LNCaP clone FGC (cell line): ENCODE results near the gene NMNAT3.

Experiments
- DNase-seq: peaks from one replicate; pipeline ENCODE4 v3.0.0-alpha.2; 2011; ENCODE audit warnings: low read depth
- H3K4me3 ChIP-seq: 2 replicates; pipeline ENCODE4 v1.5.1; 2011; ENCODE audit warnings: mild to moderate bottlenecking, low read depth, low read length, control low read depth
- CTCF ChIP-seq: IDR thresholded peaks from 2 replicates; pipeline ENCODE4 v1.5.1; 2012; ENCODE audit warnings: mild to moderate bottlenecking; ENCODE audit not compliant: control insufficient read depth, insufficient read depth; ENCODE audit errors: extremely low read depth

NMNAT3 gene

GRCh38 chr3:139518926-139519842, 158.6 kb downstream of the NMNAT3 start:
- TF ChIP-seq CTCF = no peak
- no peak overlapping the region for H3K4me3 ChIP-seq
- no peak for DNase-seq

- no peak for TF ChIP-seq CTCF
- H3K4me3 ChIP-seq = no peak overlapping the region
- no peak for DNase-seq
Observed at GRCh38 chr3:139518306-139518705, 159.5 kb downstream of the NMNAT3 start.

- TF ChIP-seq CTCF = no peak
- H3K4me3 ChIP-seq = no peak overlapping the region
- no peak for DNase-seq
Observed at GRCh38 chr3:139517321-139518065, 160.3 kb downstream of the NMNAT3 start.

- no peak overlapping the region for H3K4me3 ChIP-seq
- DNase-seq = no peak
- TF ChIP-seq CTCF = no peak
Observed at GRCh38 chr3:139514741-139515140, 163.0 kb downstream of the NMNAT3 start.
